Measurements from ENCODE around the gene LAMC1. TPM values are rescaled to one million over a fixed set of nuclear protein-coding genes. Genes with fewer than 3 reads are reported as not detected.

The LAMC1 gene
- total and polyA plus RNA-seq, 2 experiments from 2014 or later: 18.4 to 116 TPM

- H3K4me3 ChIP-seq: no peak overlapping the region
- H3K4me2 ChIP-seq: no peak overlapping the region
- Mint-ChIP-seq H3K27me3 (ENCODE audit: insufficient read depth, low read depth, poor library complexity) (no peaks in the 10 kb centered on the region), H3K4me1 (peaks cover 21% of the 10 kb centered on the region; the same call in 2 of the 3 replicates), H3K27ac (no peak overlapping the region), H3K4me3 (no peak overlapping the region), H3K9me3 (no peaks in the 10 kb centered on the region), H3K36me3 (ENCODE audit: low read depth) (no peaks in the 10 kb centered on the region)
- H3K4me1 ChIP-seq (ENCODE audit: insufficient read depth): peaks cover 3% of the 10 kb centered on the region
- H3K79me2 ChIP-seq (replicated peaks; ENCODE audit: insufficient read depth): peaks cover 73% of the 10 kb centered on the region
- H3F3A ChIP-seq (replicated peaks; ENCODE audit: low read depth): no peaks in the 10 kb centered on the region
- H3K9me2 ChIP-seq (ENCODE audit: insufficient read depth): no peaks in the 10 kb centered on the region
- no peak for TF ChIP-seq EZH2 (IDR thresholded peaks at IDR 0.05; ENCODE audit: low read depth, unreplicated experiment)
- no peak for TF ChIP-seq JUNB (IDR thresholded peaks at IDR 0.05; ENCODE audit: unreplicated experiment)
- DNase-seq (ENCODE audit: low spot score) (no peak), ATAC-seq (no peak)
- H3K36me3 ChIP-seq (ENCODE audit: insufficient read depth): no peaks in the 10 kb centered on the region
- H3K27ac ChIP-seq (ENCODE audit: low read depth): no peak overlapping the region
- no peaks in the 10 kb centered on the region for H3K27me3 ChIP-seq (ENCODE audit: insufficient read depth)
- no peak overlapping the region for H2AFZ ChIP-seq
- H4K20me1 ChIP-seq (replicated peaks; ENCODE audit: insufficient read depth): peaks cover 4% of the 10 kb centered on the region; the same call in 1 of the 2 replicates
Measured at GRCh38 chr1:183079712-183080388, 56.6 kb downstream of the LAMC1 start.

GRCh38 chr1:183080406-183080805 lies 57.2 kb downstream of the LAMC1 start:
- H3K36me3 ChIP-seq (ENCODE audit: insufficient read depth): no peaks in the 10 kb centered on the region
- no peaks in the 10 kb centered on the region for H3K27me3 ChIP-seq (ENCODE audit: insufficient read depth)
- Mint-ChIP-seq H3K27ac (no peak overlapping the region), H3K9me3 (no peaks in the 10 kb centered on the region), H3K27me3 (ENCODE audit: insufficient read depth, low read depth, poor library complexity) (no peaks in the 10 kb centered on the region), H3K4me3 (no peak overlapping the region), H3K36me3 (ENCODE audit: low read depth) (no peaks in the 10 kb centered on the region), H3K4me1 (peaks cover 23% of the 10 kb centered on the region; the same call in 2 of the 3 replicates)
- H4K20me1 ChIP-seq (replicated peaks; ENCODE audit: insufficient read depth): peaks cover 4% of the 10 kb centered on the region; the same call in 1 of the 2 replicates
- ATAC-seq (no peak), DNase-seq (ENCODE audit: low spot score) (no peak)
- H3K4me1 ChIP-seq (ENCODE audit: insufficient read depth): peaks cover 3% of the 10 kb centered on the region
- H3K79me2 ChIP-seq (replicated peaks; ENCODE audit: insufficient read depth): peaks cover 74% of the 10 kb centered on the region
- no peak overlapping the region for H3K27ac ChIP-seq (ENCODE audit: low read depth)
- H3K4me3 ChIP-seq: no peak overlapping the region
- H2AFZ ChIP-seq: no peak overlapping the region
- no peaks in the 10 kb centered on the region for H3F3A ChIP-seq (replicated peaks; ENCODE audit: low read depth)
- H3K9me2 ChIP-seq (ENCODE audit: insufficient read depth): no peaks in the 10 kb centered on the region
- H3K4me2 ChIP-seq: no peak overlapping the region
- TF ChIP-seq NANOG (IDR thresholded peaks at IDR 0.05; ENCODE audit: borderline replicate concordance): no peak
- no peak for TF ChIP-seq ZNF331 (CRISPR knock-in tag; IDR thresholded peaks at IDR 0.05; ENCODE audit: low read depth)
- no peak for TF ChIP-seq EZH2phosphoT487 (IDR thresholded peaks at IDR 0.05; ENCODE audit: unreplicated experiment)
- TF ChIP-seq CREB1 (CRISPR knock-in tag; IDR thresholded peaks at IDR 0.05; ENCODE audit: low read depth): no peak
- TF ChIP-seq, protein P1, sequence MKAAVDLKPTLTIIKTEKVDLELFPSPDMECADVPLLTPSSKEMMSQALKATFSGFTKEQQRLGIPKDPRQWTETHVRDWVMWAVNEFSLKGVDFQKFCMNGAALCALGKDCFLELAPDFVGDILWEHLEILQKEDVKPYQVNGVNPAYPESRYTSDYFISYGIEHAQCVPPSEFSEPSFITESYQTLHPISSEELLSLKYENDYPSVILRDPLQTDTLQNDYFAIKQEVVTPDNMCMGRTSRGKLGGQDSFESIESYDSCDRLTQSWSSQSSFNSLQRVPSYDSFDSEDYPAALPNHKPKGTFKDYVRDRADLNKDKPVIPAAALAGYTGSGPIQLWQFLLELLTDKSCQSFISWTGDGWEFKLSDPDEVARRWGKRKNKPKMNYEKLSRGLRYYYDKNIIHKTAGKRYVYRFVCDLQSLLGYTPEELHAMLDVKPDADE (IDR thresholded peaks at IDR 0.05): no peak
- TF ChIP-seq ZNF114 (CRISPR knock-in tag; IDR thresholded peaks at IDR 0.05): no peak
- TF ChIP-seq REST (IDR thresholded peaks at IDR 0.05; ENCODE audit: unreplicated experiment): no peak
- no peak for TF ChIP-seq POLR2AphosphoS5 (IDR thresholded peaks at IDR 0.05; ENCODE audit: low read depth)
- TF ChIP-seq ZNF462 (CRISPR knock-in tag; IDR thresholded peaks at IDR 0.05): no peak
- TF ChIP-seq EZH2 (IDR thresholded peaks at IDR 0.05; ENCODE audit: low read depth, unreplicated experiment): no peak
- no peak for TF ChIP-seq JUNB (IDR thresholded peaks at IDR 0.05; ENCODE audit: unreplicated experiment)

Data from GM23338 (cell line).